ENCODE results near the gene NRXN3.

Gene NRXN3

DNA sequence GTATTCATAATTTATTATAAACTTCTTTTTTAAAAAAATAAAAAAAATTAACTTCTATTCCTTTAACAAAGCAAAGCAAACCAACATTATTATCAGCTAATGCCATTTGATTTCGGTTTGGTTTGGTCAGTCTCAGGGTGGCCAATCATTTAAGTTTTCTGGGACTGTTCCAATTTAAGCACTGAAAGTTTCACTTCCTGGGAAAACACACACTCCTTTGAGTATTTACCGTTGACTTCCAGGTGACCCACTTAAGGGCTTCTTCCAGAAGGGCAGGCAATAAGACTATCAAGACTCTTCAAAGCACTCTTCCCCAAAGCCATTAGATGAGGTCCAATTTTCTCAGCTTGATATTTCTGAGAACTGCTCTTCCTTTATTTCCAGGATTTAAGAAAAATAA lies 1187.1 kb downstream of the NRXN3 start:
- Mint-ChIP-seq H3K4me3 (no peak overlapping the region), H3K27ac (no peak overlapping the region), H3K27me3 (ENCODE audit: low read depth) (no peaks in the 10 kb centered on the region), H3K9me3 (no peaks in the 10 kb centered on the region), H3K36me3 (ENCODE audit: low read depth) (no peaks in the 10 kb centered on the region), H3K4me1 (ENCODE audit: low read depth) (no peaks in the 10 kb centered on the region)
- no peak for DNase-seq (ENCODE audit: low spot score)

DNA sequence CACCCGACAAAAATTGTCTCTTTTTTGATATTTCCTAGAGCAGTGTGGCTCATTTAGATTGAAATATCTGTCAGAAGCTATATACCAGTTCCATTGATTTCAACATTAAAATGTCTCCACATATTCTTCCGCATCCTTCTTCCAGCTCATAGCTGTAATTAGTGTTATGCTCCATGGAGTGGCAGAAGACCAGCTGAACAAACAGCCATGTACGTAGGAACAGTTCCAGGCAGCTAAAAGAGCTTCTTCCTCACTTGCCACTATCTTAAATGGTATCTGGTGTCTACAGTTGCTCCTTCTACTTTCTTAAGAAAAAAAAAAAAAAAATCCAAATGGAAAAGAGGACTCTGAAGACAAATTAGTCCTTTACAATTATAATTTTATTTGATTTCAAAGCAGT lies 1193.1 kb downstream of the NRXN3 start:
- Mint-ChIP-seq H3K9me3 (peaks cover 4% of the 10 kb centered on the region), H3K27me3 (ENCODE audit: low read depth) (no peaks in the 10 kb centered on the region), H3K4me1 (ENCODE audit: low read depth) (no peaks in the 10 kb centered on the region), H3K36me3 (ENCODE audit: low read depth) (no peaks in the 10 kb centered on the region), H3K4me3 (no peak overlapping the region), H3K27ac (no peak overlapping the region)
- DNase-seq (ENCODE audit: low spot score) = no peak

DNA sequence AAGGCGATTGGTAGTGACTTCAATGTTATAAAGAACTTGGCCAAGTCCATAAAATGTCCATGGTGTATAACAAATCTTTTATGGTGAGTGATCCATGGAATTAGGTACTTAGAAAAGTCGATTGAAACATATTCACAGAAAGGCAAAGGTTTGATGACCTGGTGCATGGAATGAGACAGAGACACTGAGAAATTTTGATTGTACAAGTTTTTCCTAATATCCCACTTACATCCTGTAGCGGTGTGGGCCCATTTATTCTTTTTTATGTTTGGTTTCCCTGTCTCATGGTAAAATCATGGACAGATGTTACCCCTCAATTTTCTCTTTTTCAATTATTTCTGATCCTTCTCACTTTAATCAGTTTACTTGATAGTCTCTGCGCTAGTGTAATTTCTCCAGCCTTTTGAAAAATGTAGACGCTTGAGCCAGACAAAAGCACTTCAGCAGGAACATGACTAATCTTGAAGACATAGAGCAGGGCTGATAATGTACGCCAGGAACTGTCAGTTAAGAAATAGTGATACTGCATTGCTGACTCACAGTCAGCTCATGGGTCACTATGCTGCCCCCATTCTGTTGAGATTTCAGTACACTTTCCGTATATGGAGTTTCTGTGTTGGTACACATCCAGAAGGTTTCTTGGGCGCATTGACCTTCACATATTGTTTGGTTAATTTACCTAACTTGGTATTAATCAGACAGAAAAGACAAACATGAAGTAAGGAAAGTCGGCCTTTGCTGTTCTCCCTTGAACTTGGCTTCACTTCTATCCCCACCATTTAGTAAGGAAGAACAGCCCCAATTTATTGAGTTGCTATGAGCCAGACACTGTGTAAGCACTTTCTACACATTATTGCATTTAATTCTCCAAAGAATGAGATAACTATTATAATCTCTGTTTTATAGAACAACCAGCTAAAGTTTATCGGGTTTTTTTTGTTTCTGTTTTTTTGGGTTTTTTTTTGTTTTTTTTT lies 1199.5 kb downstream of the NRXN3 start:
- H3K36me3 Mint-ChIP-seq (ENCODE audit: low read depth) = no peaks in the 10 kb centered on the region
- H3K4me3 Mint-ChIP-seq = no peak overlapping the region
- H3K27me3 Mint-ChIP-seq (ENCODE audit: low read depth) = no peaks in the 10 kb centered on the region
- no peak for DNase-seq (ENCODE audit: low spot score)
- H3K4me1 Mint-ChIP-seq (ENCODE audit: low read depth) = no peaks in the 10 kb centered on the region
- peaks cover 27% of the 10 kb centered on the region for H3K9me3 Mint-ChIP-seq
- no peak overlapping the region for H3K27ac Mint-ChIP-seq

DNA sequence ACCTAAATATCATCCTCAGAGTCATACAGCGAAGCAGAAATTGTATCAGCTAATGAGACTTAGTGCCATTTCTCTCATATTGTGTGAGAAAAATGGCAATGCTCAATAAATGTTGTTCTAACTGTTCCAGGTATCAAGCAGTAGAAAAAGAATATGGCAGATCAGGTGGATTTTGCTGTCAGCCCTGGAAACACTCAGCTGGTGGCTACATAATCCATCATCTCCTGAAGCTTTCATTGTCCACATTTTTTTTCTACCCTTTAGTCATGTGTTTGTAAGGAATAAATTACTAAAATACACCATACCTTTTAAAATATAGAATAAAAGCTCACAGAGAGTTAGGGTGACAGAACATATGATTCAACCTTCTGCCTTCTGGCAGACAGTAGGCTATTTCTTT lies 1200.8 kb downstream of the NRXN3 start:
- Mint-ChIP-seq H3K36me3 (ENCODE audit: low read depth) (no peaks in the 10 kb centered on the region), H3K27ac (no peak overlapping the region), H3K27me3 (ENCODE audit: low read depth) (no peaks in the 10 kb centered on the region), H3K4me3 (no peak overlapping the region), H3K4me1 (ENCODE audit: low read depth) (no peaks in the 10 kb centered on the region), H3K9me3 (peaks cover 28% of the 10 kb centered on the region)
- DNase-seq (ENCODE audit: low spot score) = no peak

DNA sequence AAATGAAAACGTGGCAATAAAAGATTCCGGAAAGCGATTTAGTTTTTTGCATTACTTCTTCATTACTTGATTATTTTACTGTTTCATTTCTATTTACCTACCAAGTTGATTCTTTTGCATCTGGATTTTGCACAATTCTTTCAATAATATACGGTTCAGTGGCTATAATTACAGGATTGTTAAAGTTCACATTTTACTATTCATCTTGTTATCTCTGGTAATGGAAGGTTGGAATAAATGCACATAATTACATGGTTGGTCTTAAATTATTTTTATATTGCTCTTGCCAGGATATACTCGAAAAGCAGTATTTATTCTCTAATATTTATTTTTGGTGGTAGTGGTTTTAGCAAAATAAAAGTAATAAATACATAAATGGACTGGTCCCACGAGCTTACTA lies 1203.3 kb downstream of the NRXN3 start:
- no peaks in the 10 kb centered on the region for H3K36me3 Mint-ChIP-seq (ENCODE audit: low read depth)
- DNase-seq (ENCODE audit: low spot score) = no peak
- no peak overlapping the region for H3K27ac Mint-ChIP-seq

DNA sequence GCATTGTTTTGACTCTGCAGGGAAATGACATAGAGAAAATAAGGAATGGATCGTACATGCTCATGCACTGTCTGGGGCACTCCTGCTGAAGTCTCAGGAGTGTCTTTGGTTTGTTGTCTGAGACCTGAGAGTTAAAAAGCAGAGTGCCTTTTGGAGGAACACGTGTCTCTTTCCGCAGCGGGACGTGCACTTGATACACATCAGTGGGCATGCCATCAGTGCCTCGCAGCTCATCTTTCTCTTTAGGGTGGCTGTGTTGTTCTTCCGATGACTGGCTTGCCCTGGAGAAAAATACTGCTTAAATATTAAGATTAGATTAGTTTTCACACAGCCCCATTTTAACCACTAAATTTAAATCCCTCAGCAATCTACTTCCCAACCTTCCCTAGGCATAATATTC lies 1205.2 kb downstream of the NRXN3 start:
- DNase-seq (ENCODE audit: low spot score) = no peak
- H3K27me3 Mint-ChIP-seq (ENCODE audit: low read depth) = no peaks in the 10 kb centered on the region
- H3K9me3 Mint-ChIP-seq = peaks cover 17% of the 10 kb centered on the region
- no peak overlapping the region for H3K27ac Mint-ChIP-seq
- H3K4me3 Mint-ChIP-seq = no peak overlapping the region
- H3K4me1 Mint-ChIP-seq (ENCODE audit: low read depth) = no peaks in the 10 kb centered on the region
- H3K36me3 Mint-ChIP-seq (ENCODE audit: low read depth) = no peaks in the 10 kb centered on the region

More for the DNA sequence above, 1203.3 kb downstream of the NRXN3 start:
- peaks cover 24% of the 10 kb centered on the region for H3K9me3 Mint-ChIP-seq
- no peaks in the 10 kb centered on the region for H3K4me1 Mint-ChIP-seq (ENCODE audit: low read depth)
- no peak overlapping the region for H3K4me3 Mint-ChIP-seq
- H3K27me3 Mint-ChIP-seq (ENCODE audit: low read depth) = no peaks in the 10 kb centered on the region

DNA sequence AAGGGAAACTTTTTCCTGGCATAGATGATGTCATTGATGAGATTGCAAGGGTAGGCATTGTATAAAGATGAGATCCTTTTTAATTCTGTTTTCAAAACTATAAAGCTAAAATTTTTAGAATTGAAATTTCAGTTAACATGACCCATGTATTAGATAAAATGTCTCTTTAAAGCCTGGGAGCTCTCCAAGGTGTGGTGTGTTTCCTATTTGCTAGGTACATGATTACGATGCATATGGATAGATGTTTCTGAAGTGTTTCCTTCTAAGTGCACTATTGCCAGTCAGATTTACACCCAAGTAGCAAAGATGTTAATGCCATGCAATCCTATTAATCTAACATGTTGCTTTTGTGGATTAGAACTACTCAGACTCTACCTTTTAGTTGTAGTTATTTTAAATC lies 1206.4 kb downstream of the NRXN3 start:
- no peak overlapping the region for H3K27ac Mint-ChIP-seq
- no peak overlapping the region for H3K4me3 Mint-ChIP-seq
- H3K27me3 Mint-ChIP-seq (ENCODE audit: low read depth) = no peaks in the 10 kb centered on the region
- no peak for DNase-seq (ENCODE audit: low spot score)
- H3K4me1 Mint-ChIP-seq (ENCODE audit: low read depth) = no peaks in the 10 kb centered on the region
- H3K9me3 Mint-ChIP-seq = peaks cover 17% of the 10 kb centered on the region
- no peaks in the 10 kb centered on the region for H3K36me3 Mint-ChIP-seq (ENCODE audit: low read depth)

DNA sequence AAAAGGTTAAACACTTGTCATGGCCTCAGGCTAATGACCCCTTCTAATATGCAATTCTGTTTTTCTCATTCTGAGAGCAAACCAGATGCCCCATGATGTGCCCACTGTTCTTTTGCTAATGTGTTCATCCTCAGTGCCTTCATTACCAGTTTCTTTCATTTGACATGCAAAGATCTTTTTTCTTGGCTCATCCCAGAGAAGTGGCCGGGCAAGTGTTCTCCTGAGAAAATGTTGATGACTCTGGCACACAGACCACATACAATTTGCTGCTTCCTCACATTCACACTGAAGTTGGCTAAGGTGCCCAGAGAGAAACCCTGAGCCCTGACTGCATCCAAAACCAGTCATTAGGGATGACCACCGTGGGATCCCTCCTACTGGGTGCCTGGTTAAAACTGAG lies 1207.8 kb downstream of the NRXN3 start:
- H3K4me1 Mint-ChIP-seq (ENCODE audit: low read depth) = no peaks in the 10 kb centered on the region
- DNase-seq (ENCODE audit: low spot score) = no peak
- H3K36me3 Mint-ChIP-seq (ENCODE audit: low read depth) = no peaks in the 10 kb centered on the region
- no peaks in the 10 kb centered on the region for H3K27me3 Mint-ChIP-seq (ENCODE audit: low read depth)
- H3K4me3 Mint-ChIP-seq = no peak overlapping the region
- peaks cover 13% of the 10 kb centered on the region for H3K9me3 Mint-ChIP-seq
- H3K27ac Mint-ChIP-seq = no peak overlapping the region

DNA sequence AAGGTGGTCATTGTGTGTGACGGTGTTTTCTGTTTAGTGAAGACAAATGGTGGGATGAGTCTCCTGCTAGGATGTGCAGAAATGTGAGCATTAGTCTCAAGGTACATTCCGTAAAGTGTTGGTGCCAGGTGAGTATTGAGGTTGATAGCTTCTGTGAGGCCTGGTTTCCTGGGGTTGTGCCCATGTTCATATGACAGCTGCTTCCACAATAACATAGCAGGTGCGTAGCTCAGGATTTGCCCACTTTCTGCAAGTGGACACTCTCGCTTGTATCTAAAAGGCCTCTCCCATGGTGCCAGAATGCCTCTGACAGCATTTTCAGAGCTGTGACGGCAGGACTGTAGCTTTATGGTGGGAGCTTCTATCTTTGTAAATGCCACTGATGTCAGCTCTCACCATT lies 1209.1 kb downstream of the NRXN3 start:
- H3K27ac Mint-ChIP-seq = no peak overlapping the region
- H3K9me3 Mint-ChIP-seq = peaks cover 8% of the 10 kb centered on the region
- DNase-seq (ENCODE audit: low spot score) = no peak
- no peak overlapping the region for H3K4me3 Mint-ChIP-seq
- no peaks in the 10 kb centered on the region for H3K27me3 Mint-ChIP-seq (ENCODE audit: low read depth)
- H3K4me1 Mint-ChIP-seq (ENCODE audit: low read depth) = no peaks in the 10 kb centered on the region
- H3K36me3 Mint-ChIP-seq (ENCODE audit: low read depth) = no peaks in the 10 kb centered on the region

DNA sequence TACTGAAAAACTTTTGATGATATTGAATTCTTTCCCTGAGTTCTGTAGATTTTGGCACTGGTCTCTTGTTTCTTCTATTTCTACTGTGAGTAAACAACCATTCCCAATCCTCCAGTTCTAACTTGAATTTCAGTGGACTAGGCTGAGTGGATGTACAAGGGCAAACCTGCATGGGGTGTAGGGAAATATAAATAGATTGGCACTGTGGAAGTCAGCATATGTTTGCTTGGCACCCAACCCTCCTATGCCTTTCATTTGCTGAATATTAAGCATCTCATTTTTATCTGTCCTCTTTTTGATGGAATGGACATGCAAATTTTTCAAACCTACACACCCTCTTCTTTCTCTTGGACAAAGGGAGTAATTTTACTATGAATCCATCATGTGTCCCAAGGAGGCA lies 1212.9 kb downstream of the NRXN3 start:
- no peaks in the 10 kb centered on the region for H3K27me3 Mint-ChIP-seq (ENCODE audit: low read depth)
- H3K9me3 Mint-ChIP-seq = peaks cover 6% of the 10 kb centered on the region
- H3K4me3 Mint-ChIP-seq = no peak overlapping the region
- H3K4me1 Mint-ChIP-seq (ENCODE audit: low read depth) = no peaks in the 10 kb centered on the region
- H3K27ac Mint-ChIP-seq = no peak overlapping the region
- no peak for DNase-seq (ENCODE audit: low spot score)
- no peaks in the 10 kb centered on the region for H3K36me3 Mint-ChIP-seq (ENCODE audit: low read depth)

DNA sequence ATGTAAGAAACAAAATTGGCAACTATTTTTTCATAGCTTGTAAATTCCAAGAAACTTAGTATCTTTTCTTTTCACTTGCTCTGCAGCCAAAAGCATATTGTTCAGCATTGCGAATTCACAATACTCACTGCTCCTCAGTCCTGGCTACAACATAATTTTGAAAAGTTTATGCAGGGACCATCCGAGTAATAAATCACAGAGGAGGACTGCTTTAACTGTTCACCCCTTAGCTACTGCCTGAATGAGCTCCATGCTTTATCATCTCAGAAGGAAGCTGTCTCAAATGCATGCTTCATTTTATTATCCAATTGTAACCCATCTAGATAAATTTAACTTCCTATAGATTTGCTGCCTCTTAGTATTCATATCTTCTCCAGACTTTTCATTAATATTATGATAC lies 1213.3 kb downstream of the NRXN3 start:
- Mint-ChIP-seq H3K9me3 (peaks cover 7% of the 10 kb centered on the region), H3K4me1 (ENCODE audit: low read depth) (no peaks in the 10 kb centered on the region), H3K27ac (no peak overlapping the region), H3K27me3 (ENCODE audit: low read depth) (no peaks in the 10 kb centered on the region), H3K36me3 (ENCODE audit: low read depth) (no peaks in the 10 kb centered on the region), H3K4me3 (no peak overlapping the region)
- no peak for DNase-seq (ENCODE audit: low spot score)

DNA sequence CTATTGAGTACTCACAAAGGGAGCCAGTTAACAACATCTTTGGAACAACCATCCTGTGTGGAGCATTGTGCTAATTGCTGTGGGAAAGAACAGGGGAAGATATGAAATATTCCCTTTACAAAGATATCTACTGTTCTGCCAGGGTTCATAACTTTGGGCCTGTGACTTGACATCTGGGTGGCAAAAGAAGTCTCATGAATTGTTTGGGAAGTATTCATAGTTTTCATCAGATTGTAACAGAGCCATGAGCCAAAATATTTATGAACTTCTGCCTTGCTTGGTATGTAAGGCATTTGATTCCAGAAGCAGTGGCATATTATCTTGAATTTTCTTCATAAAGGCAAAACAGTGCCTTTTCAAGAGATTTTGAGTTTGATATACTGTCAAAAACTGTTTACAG lies 1224.9 kb downstream of the NRXN3 start:
- no peaks in the 10 kb centered on the region for H3K27me3 Mint-ChIP-seq (ENCODE audit: low read depth)
- peaks cover 3% of the 10 kb centered on the region for H3K9me3 Mint-ChIP-seq
- DNase-seq (ENCODE audit: low spot score) = no peak
- H3K27ac Mint-ChIP-seq = no peak overlapping the region
- no peaks in the 10 kb centered on the region for H3K36me3 Mint-ChIP-seq (ENCODE audit: low read depth)
- H3K4me1 Mint-ChIP-seq (ENCODE audit: low read depth) = no peaks in the 10 kb centered on the region
- H3K4me3 Mint-ChIP-seq = no peak overlapping the region

DNA sequence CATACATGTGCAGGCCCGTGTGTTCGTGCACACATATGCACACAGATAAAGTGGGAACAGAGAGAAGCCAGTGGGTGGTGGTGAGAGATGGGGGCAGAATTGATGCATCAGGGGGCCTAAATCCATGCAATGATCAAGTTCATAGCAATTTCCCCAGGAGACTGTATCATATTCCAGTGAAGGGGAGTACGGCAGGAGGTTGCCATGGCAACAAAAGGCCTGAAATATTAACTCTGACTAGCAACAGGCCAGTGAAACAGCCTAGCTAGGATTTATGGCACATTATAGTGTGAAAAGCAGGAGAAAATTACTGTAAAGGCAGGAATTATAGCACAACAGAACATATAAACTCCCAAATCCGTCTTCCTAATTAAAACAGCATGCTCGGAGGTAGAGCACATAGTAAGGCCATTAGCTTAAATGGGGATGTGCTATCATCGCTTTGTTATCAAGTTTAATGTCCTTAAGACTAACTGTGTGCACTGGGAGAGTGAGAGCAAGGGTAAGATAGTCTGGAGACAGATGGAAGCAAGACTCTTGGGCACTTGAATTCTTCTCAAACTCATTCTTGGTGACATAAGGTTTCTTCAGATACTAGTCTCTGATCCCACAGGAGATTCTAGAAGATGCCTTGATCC lies 1234.8 kb downstream of the NRXN3 start:
- Mint-ChIP-seq H3K4me3 (no peak overlapping the region), H3K27ac (no peak overlapping the region), H3K9me3 (no peaks in the 10 kb centered on the region), H3K4me1 (ENCODE audit: low read depth) (no peaks in the 10 kb centered on the region), H3K27me3 (ENCODE audit: low read depth) (no peaks in the 10 kb centered on the region), H3K36me3 (ENCODE audit: low read depth) (no peaks in the 10 kb centered on the region)
- no peak for DNase-seq (ENCODE audit: low spot score)

DNA sequence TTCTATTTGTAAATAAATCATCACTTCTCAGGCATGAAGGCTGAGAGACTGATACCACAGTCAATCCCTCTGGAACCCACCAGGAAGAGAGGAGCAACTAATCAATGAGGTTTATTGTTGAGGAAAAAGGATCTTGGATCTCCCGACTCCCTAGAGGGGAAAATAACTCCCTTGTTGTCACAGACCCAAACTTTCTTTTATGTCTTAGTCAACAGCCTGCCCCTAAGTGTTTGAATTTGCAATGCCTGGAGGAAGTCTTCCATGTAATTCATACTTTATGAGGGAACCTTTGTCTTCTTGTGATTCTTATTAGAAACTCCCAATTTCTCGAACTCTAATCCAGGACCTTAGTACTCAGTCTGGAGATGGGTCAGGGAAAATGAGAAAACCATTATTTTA lies 1235.3 kb downstream of the NRXN3 start:
- H3K27me3 Mint-ChIP-seq (ENCODE audit: low read depth) = no peaks in the 10 kb centered on the region
- H3K27ac Mint-ChIP-seq = no peak overlapping the region
- no peaks in the 10 kb centered on the region for H3K4me1 Mint-ChIP-seq (ENCODE audit: low read depth)

More for the DNA sequence above, 1235.3 kb downstream of the NRXN3 start:
- no peak for DNase-seq (ENCODE audit: low spot score)
- Mint-ChIP-seq H3K4me3 (no peak overlapping the region), H3K9me3 (peaks cover under 1% of the 10 kb centered on the region), H3K36me3 (ENCODE audit: low read depth) (no peaks in the 10 kb centered on the region)
